CD4-positive, alpha-beta T cell treated with Interleukin-15 for 1 hour (primary cell): Measurements from ENCODE around the gene NRP1.
"Not testable (repeated sequence)": the region's sequence is repeated elsewhere in the genome, so short reads cannot be mapped to it uniquely, and the experiment has no call there.

ENCODE experiments used
- DNase-seq: peaks from one replicate; pipeline ENCODE4 v3.0.0-alpha.2; 2020

Gene NRP1

DNA sequence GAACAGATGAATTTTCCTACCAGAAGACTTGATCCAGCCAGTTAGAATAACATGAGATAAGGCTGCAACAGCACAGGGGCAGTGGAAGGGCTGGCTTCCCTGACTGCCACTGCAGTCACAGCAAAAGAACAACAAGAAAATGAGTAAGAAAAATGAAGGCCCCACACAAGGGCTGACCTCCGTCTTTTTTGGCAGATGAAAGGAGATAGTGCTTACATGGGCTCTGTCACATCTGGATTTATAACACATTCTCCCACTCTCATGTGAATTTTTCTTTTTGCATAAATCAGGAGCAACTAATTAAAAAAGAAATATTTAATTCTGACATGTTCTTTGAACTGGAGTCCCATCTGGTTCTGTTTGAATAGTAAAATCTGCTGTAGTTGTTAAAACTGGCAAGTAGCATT lies 99.6 kb downstream of the NRP1 start:
- DNase-seq = no peak

DNA sequence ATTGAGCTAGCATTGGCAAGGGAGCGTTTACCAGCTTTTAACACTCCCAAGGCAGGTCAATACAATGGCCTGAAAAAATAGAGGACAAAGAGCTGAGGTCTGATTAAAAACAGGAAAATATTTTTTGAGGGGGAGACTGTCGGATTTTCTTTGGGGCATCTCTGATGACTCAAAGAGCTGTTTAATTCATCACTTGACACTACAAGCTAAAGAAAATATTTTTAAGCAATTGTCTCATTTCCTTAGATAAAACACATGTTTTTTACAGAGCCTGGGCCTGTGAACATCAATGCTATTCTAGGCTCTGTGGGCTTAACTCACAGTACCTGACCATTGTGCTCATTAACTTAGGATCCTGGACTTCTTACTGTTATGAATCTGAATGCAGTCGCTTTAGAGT lies 100.8 kb downstream of the NRP1 start:
- no peak for DNase-seq

- DNase-seq = no peak
Measured at GRCh38 chr10:33233221-33233620, 101.2 kb downstream of the NRP1 start.

- DNase-seq = no peak
Measured at GRCh38 chr10:33231621-33232350, 102.7 kb downstream of the NRP1 start.

- no peak for DNase-seq
Measured at GRCh38 chr10:33229949-33230267, 104.6 kb downstream of the NRP1 start.

DNA sequence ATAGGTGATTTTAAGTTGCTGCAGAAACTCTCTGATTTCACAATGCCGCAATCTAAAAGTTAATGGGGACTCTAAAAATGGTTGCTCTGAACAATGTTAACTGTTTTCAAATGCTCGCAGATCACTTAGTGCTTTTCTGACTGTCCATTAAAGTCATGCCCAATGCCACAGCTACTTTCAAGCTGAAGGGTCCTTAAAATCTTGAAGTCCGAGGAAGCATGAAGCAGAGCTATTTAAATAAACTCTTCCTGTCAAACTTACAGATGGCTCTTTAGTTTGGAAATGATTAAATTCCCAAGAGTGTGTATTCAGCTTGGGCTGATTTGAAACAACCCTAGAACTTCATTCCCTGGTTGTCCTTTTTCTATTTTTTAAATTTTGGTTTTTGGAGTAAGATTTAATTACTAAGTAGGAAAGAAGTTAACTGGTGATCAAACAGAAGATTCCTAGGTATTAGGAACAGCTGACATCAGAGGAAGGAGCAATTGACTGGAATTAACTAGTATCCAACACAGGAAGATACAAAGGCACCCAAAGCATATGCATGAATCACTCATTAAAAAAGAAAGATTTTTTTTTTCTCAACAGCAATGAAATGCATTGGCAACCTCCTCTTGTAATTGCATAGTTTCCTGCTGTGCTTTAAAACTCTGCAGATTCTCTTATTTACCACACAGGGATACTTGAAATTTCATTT lies 105.1 kb downstream of the NRP1 start:
- DNase-seq = no peak

DNA sequence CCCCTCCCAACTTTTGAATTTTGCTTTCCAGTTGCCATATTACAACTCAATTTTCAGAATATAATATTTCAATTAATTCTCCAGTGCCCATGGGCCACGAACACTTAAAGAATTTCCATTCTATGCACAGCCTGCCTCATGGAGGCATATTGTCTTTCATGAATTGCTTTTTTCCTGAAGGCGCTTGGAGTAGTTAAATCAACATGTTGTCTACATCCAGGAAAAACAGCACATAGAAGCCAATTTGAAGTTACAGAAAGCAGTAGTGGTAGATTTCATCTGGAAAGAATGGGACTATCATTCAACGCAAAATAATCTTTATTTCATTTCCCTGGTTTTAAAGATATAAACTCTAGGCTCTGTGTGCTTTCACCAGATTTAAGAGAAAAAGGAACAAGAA lies 106.0 kb downstream of the NRP1 start:
- no peak for DNase-seq

DNA sequence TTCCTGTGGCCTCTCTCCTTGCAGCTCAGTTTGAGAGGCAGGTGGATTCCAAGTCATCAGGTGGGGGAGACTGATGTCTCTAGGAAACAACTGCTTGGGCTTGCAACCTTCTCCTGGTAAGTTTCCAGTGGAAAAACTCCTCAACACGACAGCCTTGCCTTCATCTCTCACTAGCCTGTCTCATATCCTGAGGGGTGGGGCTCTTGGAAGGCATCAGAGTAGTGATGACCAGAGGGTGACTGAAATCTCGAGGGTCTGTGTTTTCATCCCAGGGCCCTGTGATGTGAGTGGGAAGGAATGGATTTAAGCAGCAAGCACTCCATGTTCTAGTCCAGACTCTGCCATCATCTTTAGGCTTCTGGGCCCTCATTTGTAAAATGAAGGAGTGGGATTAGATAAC lies 107.0 kb downstream of the NRP1 start:
- no peak for DNase-seq

GRCh38 chr10:33224251-33224965 lies 110.1 kb downstream of the NRP1 start:
- DNase-seq = no peak

GRCh38 chr10:33223326-33224000 lies 111.0 kb downstream of the NRP1 start:
- no peak for DNase-seq

DNA sequence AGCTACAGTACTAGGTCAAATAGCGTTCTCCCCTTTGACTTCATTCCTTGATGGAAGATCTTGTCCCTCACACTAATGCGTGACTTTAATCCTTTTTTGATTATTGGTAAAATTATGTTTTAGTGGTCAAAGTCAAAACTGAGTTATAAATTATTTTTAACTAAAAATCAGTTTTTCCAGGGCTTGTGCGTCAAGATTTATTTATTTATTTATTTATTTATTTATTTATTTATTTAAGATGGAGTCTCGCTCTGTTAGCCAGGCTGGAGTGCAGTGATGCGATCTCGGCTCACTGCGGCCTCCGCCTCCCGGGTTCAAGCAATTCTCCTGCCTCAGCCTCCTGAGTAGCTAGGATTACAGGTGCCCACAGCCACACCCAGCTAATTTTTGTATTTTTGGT lies 112.2 kb downstream of the NRP1 start:
- DNase-seq = not testable (repeated sequence)

DNA sequence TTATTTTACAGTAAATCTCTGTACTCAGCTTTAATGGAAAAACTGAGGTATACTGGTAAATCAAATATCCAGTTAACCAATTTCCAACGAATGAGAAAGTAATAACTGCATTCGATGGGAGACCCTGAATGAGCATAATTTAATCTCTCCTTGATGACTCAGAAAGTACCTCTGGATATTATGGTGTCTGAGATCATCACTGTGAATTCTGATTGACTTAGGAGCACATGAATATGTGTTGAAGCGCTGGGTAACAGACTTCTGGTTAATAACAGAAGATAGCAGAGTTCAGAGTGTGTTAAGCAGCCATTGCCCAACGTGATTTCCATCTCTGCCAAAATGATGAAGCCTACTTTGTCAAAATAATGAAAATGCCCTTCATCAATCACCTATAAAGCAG lies 116.6 kb downstream of the NRP1 start:
- DNase-seq = no peak

GRCh38 chr10:33216661-33217427 lies 117.6 kb downstream of the NRP1 start:
- no peak for DNase-seq

DNA sequence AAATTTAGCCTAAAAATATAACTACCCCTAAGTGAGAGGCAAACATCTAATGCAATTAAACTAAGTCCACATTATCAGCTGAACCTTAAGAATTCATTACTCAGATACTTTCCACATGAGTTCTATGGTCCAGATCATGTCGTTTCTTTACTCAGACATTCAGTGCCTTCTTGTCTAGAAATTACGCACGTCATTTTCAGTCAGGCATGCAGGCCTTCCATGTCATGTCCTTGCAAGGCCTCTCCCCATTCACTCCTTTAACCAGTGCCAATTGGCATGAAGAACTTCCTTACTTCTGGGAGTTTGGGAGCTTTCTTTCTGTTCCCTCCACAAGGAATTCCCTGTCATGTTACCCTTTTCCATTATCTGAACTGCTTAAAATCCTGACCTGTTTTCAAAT lies 118.8 kb downstream of the NRP1 start:
- DNase-seq = no peak

DNA sequence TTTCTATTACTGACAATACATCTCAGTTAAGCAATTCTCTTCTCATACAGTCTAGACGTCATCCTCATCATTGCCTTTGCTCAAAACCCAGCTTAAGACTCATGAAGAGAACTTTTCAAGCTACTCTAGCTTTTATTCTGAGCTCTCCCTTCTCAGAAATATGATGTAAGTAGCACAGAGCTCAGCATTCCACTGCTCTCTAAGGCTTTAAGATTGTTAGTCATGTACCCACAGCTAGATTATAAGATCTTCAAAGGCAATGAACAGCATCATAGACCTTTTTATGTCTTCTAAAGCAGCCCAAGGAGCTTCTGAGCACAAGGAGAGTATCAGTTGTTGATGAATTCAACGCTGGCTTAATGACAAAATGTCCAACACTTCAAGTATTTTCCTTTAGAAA lies 119.3 kb downstream of the NRP1 start:
- no peak for DNase-seq

DNA sequence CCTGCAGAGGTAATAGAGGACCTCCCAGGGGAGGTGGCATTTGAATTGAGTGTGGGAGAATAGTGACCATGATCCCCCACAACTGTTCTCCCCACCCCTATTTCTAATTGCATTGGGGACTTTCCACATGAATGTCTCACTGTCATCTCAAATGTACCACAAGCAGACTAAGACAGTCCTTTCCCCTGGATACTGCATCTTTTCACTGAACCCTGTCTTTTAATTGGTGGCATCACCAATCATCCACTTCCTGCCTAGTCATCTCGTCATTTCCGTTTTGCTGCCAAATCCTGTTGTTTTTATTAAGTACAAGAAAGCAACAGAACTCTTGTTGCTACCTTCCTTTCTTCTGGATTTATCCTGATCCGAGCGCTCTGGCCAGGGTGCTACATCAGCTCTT lies 120.3 kb downstream of the NRP1 start:
- DNase-seq = no peak

DNA sequence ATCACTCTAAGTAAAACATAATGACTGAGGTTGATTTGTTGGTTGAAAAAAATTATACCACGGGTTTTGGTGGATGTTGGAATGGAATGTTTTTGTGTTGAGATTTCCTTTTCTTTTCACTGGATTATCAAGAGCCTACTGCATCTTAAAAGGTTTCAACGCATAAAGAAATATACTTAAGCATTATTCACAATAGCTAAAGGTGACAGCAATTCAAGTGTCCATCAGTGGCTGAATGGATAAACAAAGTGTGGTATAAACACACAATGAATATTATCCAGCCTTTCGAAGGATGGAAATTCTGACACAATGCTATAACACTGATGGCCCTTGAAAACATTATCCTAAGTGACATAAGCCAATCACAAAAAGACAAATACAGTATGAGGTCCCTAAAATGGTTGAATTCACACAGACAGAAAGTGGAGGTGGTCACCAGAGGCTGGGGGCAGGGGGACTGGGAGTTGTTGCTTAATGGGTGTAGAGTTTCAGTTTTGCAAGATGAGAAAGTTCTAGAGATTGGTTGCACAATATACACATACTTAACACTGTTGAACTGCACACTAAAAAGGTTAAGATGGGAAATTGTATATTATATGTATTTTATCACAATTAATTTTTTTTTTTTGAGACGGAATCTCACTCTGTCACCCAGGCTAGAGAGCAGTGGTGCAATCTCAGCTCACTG lies 122.3 kb downstream of the NRP1 start:
- no peak for DNase-seq

- no peak for DNase-seq
Measured at GRCh38 chr10:33211106-33211878, 123.2 kb downstream of the NRP1 start.

DNA sequence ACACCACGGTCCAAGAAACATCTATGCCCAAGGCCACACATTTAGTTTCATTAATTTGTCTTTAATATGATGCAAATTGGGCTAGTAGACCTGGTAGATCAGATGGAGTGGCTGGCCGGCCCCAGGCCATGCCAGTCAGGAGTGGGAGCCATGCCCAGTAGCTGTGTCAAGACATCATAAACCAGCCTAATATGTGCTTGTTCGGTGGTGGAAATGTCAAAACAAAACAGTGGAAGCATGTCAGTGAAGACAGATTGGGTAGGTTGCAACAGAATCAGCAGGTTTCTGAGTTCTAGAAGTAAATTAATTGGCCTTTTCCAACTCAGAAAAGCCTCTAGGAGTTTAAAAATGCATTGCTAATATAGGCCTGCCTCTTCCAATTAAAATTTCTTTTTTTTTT lies 124.7 kb downstream of the NRP1 start:
- DNase-seq = no peak

DNA sequence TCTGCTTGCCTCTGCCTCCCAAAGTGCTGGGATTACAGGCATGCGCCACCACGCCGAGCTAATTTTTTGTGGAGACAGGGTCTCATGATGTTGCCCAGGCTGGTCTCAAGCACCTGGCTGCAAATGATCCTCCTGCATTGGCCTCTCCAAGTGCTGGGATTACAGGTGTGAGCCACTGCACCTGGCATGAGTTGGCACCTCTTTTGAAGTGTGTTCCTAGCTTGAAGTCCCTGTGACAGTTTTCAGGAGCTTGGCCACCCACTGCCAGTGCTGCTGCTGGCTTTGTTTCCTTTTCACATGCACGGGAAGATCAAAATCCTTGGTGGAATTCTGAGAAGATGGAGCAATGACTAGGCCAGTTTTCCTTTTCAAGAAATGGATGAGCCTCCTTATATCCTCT lies 126.3 kb downstream of the NRP1 start:
- DNase-seq = no peak

DNA sequence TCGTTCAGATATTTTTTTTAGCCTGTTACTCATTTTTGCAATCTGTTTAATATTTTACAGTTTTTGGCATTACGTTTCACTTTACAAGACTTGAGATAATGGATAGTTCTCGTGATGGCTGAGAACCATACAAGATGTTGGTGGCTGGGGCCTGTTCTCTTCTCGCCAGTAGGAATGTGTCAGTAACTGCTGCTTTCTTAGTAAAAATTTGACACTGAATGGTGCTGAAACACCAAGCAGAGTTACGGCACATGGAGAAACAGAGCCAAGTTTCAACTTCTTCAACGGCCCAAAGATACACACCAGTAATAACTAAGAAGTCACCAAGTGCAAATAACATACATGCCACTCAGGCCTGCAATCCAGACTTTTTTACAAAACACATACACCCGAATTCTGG lies 130.4 kb downstream of the NRP1 start:
- no peak for DNase-seq

- DNase-seq = no peak
Measured at GRCh38 chr10:33201971-33202370, 132.5 kb downstream of the NRP1 start.
